NCI-H345 (cell line): ENCODE results near the gene GNS.

ENCODE experiments used
- DNase-seq: peaks from one replicate; lab custom pipeline; 2025; lab: John Stamatoyannopoulos, UW

Gene GNS

GRCh38 chr12:64759035-64759894 is at the start of gene GNS:
TSS of gene GNS (minus strand) at chr12:64759406. CDS start at chr12:64759276, 130 bp downstream.
- peak; percentile 95 for DNase-seq

- DNase-seq, result no peak
Measured at GRCh38 chr12:64808110-64808509, 48.9 kb upstream of the GNS start.

GRCh38 chr12:64806593-64807460 is 47.6 kb upstream of the GNS start:
- DNase-seq, result peak; percentile 32

- no peak for DNase-seq
Measured at GRCh38 chr12:64806173-64806572, 47.0 kb upstream of the GNS start.

GRCh38 chr12:64802180-64802775 is 43.1 kb upstream of the GNS start:
- peak; percentile 49 for DNase-seq

- no peak for DNase-seq
Measured at GRCh38 chr12:64801381-64801780, 42.2 kb upstream of the GNS start.

GRCh38 chr12:64800640-64801039 is 41.4 kb upstream of the GNS start:
- DNase-seq, result no peak

- no peak for DNase-seq
Measured at GRCh38 chr12:64798165-64798564, 39.0 kb upstream of the GNS start.

- no peak for DNase-seq
Measured at GRCh38 chr12:64797156-64797555, 38.0 kb upstream of the GNS start.

GRCh38 chr12:64796205-64796845 is 37.1 kb upstream of the GNS start:
- DNase-seq, result peak; percentile 85

GRCh38 chr12:64794305-64794704 is 35.1 kb upstream of the GNS start:
- no peak for DNase-seq

GRCh38 chr12:64793610-64794009 is 34.4 kb upstream of the GNS start:
- no peak for DNase-seq

GRCh38 chr12:64792128-64792527 is 32.9 kb upstream of the GNS start:
- no peak for DNase-seq

GRCh38 chr12:64791036-64791435 is 31.8 kb upstream of the GNS start:
- DNase-seq, result no peak

GRCh38 chr12:64790166-64790565 is 31.0 kb upstream of the GNS start:
- no peak for DNase-seq

- no peak for DNase-seq
Measured at GRCh38 chr12:64785838-64786237, 26.6 kb upstream of the GNS start.

- DNase-seq, result no peak
Measured at GRCh38 chr12:64782191-64782876, 23.1 kb upstream of the GNS start.

- DNase-seq, result peak; percentile 62
Measured at GRCh38 chr12:64781280-64782190, 22.3 kb upstream of the GNS start.

GRCh38 chr12:64780531-64781279 is 21.5 kb upstream of the GNS start:
- peak; percentile 75 for DNase-seq

- no peak for DNase-seq
Measured at GRCh38 chr12:64780132-64780530, 20.9 kb upstream of the GNS start.
